Keratinocyte (primary cell): Measurements from ENCODE around the gene SLC35D3. TPM values are rescaled to one million over a fixed set of nuclear protein-coding genes. Genes with fewer than 3 reads are reported as not detected.

ENCODE experiments used
- DNase-seq: peaks from one replicate; pipeline ENCODE4 v3.0.0-alpha.2; 2011; ENCODE audit warnings: low read depth, missing footprints, low spot score
- FAIRE-seq: peaks from 2 replicates; lab custom pipeline; 2011; peaks lifted over from hg19 to GRCh38; lab: Jason Lieb, UNC
- H2AFZ ChIP-seq: 2 replicates; pipeline ENCODE4 v1.6.0; 2012; ENCODE audit warnings: low read length, control low read depth, inconsistent platforms; ENCODE audit not compliant: control insufficient read depth
- H3K27ac ChIP-seq: 2 replicates; pipeline ENCODE4 v1.5.1; 2011; ENCODE audit warnings: low read length; ENCODE audit not compliant: control insufficient read depth, insufficient read depth
- H3K27me3 ChIP-seq: 3 replicates; pipeline ENCODE4 v1.6.0; 2011; ENCODE audit warnings: low read length; ENCODE audit not compliant: control insufficient read depth, insufficient read depth; ENCODE audit errors: extremely low read depth
- H3K36me3 ChIP-seq, 2 experiments: 2 replicates in 1 of 2; 3 replicates in 1 of 2; pipeline ENCODE4 v1.5.1; 2011; ENCODE audit warnings: low read length in 2 of 2, mild to moderate bottlenecking in 1 of 2; ENCODE audit not compliant: control insufficient read depth in 2 of 2, insufficient read depth in 2 of 2; ENCODE audit errors: extremely low read depth in 1 of 2
- H3K4me1 ChIP-seq: 3 replicates; pipeline ENCODE4 v1.5.1; 2011; ENCODE audit warnings: low read length; ENCODE audit not compliant: control insufficient read depth, insufficient read depth; ENCODE audit errors: extremely low read depth
- H3K4me2 ChIP-seq: 3 replicates; pipeline ENCODE4 v1.6.0; 2011; ENCODE audit warnings: low read depth, low read length; ENCODE audit not compliant: control insufficient read depth, insufficient read depth; ENCODE audit errors: extremely low read depth
- H3K4me3 ChIP-seq, 3 experiments: fragments of 200-600 bp in 1 of 3; sonication (generic) in 1 of 3; 2 replicates in 2 of 3; 3 replicates in 1 of 3; pipeline ENCODE4 v1.5.1; 2011 to 2016; ENCODE audit warnings: low read length in 3 of 3, mild to moderate bottlenecking in 3 of 3, control low read depth in 2 of 3, inconsistent platforms in 1 of 3, low read depth in 1 of 3, mixed read lengths in 1 of 3, mixed run types in 1 of 3, moderate library complexity in 1 of 3; ENCODE audit not compliant: control insufficient read depth in 2 of 3, insufficient read depth in 2 of 3; ENCODE audit errors: extremely low read depth in 1 of 3
- H3K79me2 ChIP-seq: 2 replicates; pipeline ENCODE4 v1.6.0; 2012; ENCODE audit warnings: low read length; ENCODE audit not compliant: control insufficient read depth, insufficient read depth
- H3K9ac ChIP-seq: 3 replicates; pipeline ENCODE4 v1.6.0; 2011; ENCODE audit warnings: low read length; ENCODE audit not compliant: control insufficient read depth, insufficient read depth; ENCODE audit errors: extremely low read depth
- H3K9me1 ChIP-seq: 3 replicates; pipeline ENCODE4 v1.6.0; 2011; ENCODE audit warnings: low read length; ENCODE audit not compliant: control insufficient read depth, insufficient read depth; ENCODE audit errors: extremely low read depth
- H3K9me3 ChIP-seq: 2 replicates; pipeline ENCODE4 v1.5.1; 2012; ENCODE audit warnings: low read depth, low read length; ENCODE audit not compliant: control insufficient read depth
- H4K20me1 ChIP-seq: 3 replicates; pipeline ENCODE4 v1.6.0; 2011; ENCODE audit warnings: low read length; ENCODE audit not compliant: control insufficient read depth, insufficient read depth; ENCODE audit errors: extremely low read depth
- CTCF ChIP-seq, 3 experiments: IDR thresholded peaks in 1 of 3; conservative IDR thresholded peaks in 1 of 3; optimal IDR thresholded peaks in 1 of 3; 2 replicates in 2 of 3; 3 replicates in 1 of 3; pipeline versions ENCODE3 to v1.5.1; 2011; ENCODE audit warnings: low read length in 3 of 3, mild to moderate bottlenecking in 3 of 3, moderate library complexity in 2 of 3, control low read depth in 1 of 3, inconsistent platforms in 1 of 3; ENCODE audit not compliant: insufficient read depth in 2 of 3; ENCODE audit errors: extremely low read depth in 1 of 3
- EZH2 ChIP-seq: IDR thresholded peaks from one replicate; pipeline ENCODE4 v1.6.1; 2012; ENCODE audit warnings: inconsistent platforms, mild to moderate bottlenecking, low read length, moderate library complexity
- dilution Hi-C: fragments of 300-500 bp; cut with MboI; formaldehyde crosslinking; loops from one replicate; pipeline ENCODE4 v1.7.0; 2020; ENCODE audit warnings: low sequenced_read_pairs; ENCODE audit not compliant: extremely low pct_ligation_motif_present
- polyA plus RNA-seq, 5 experiments: library from polyadenylated mRNA; depleted of rRNA in 3 of 5; stranded (reverse) in 3 of 5; stranded (forward) in 1 of 5; unstranded in 1 of 5; fragments of >200 nt; gene quantifications; 1 replicate in 1 of 5; 2 replicates in 3 of 5; 3 replicates in 1 of 5; pipeline versions ENCODE4 v1.2.1 to v1.2.3, GENCODE V29; 2011 to 2012; ENCODE audit warnings: missing spikeins in 2 of 5, low read depth in 1 of 5, low replicate concordance in 1 of 5

Gene SLC35D3
- polyA plus RNA-seq, 1 donor (not counting 4 experiments of a cell fraction or from before 2014, with no cell fraction given), result not detected

GRCh38 chr6:136923116-136923953 is 1.2 kb downstream of the SLC35D3 start:
- DNase-seq (no peak), FAIRE-seq (no peak)
- H3K9me3 ChIP-seq, result no peaks in the 10 kb centered on the region
- peaks cover 8% of the 10 kb centered on the region for H3K4me1 ChIP-seq
- H3K9ac ChIP-seq, result no peak overlapping the region
- H3K27ac ChIP-seq, result no peak overlapping the region
- no peaks in the 10 kb centered on the region for H3K9me1 ChIP-seq
- dilution Hi-C loops, result no loop called here
- no peak overlapping the region for H3K4me2 ChIP-seq
- H3K27me3 ChIP-seq, result peaks cover 44% of the 10 kb centered on the region
- no peak overlapping the region for H3K4me3 ChIP-seq
- no peak overlapping the region for H2AFZ ChIP-seq
- H3K36me3 ChIP-seq, result no peaks in the 10 kb centered on the region
- no peaks in the 10 kb centered on the region for H3K79me2 ChIP-seq
- TF ChIP-seq CTCF (optimal IDR thresholded peaks at IDR 0.05 in 1 of 3, IDR thresholded peaks at IDR 0.05 in 1 of 3, conservative IDR thresholded peaks at IDR 0.05 in 1 of 3; ENCODE audit: extremely low read depth in 1 of 3, insufficient read depth in 2 of 3, low read length in 3 of 3), result no peak
- no peak for TF ChIP-seq EZH2
- H4K20me1 ChIP-seq, result no peaks in the 10 kb centered on the region

- Histone ChIP-seq H3K9me1 (no peaks in the 10 kb centered on the region), H3K4me1 (peaks cover 8% of the 10 kb centered on the region), H2AFZ (no peak overlapping the region), H3K27me3 (peaks cover 44% of the 10 kb centered on the region), H3K4me3 (no peak overlapping the region), H3K9me3 (no peaks in the 10 kb centered on the region), H3K79me2 (no peaks in the 10 kb centered on the region), H3K36me3 (no peaks in the 10 kb centered on the region), H3K9ac (no peak overlapping the region), H3K4me2 (no peak overlapping the region), H4K20me1 (no peaks in the 10 kb centered on the region), H3K27ac (no peak overlapping the region)
- TF ChIP-seq EZH2, result no peak
- FAIRE-seq (no peak), DNase-seq (no peak)
- dilution Hi-C loops, result no loop called here
Measured at GRCh38 chr6:136923954-136924673, 2.0 kb downstream of the SLC35D3 start.
